Stimulated activated CD4-positive, alpha-beta T cell treated with anti-CD3 and anti-CD28 coated beads, Interleukin-2, amount 100 ng/mL, for 4 hours (primary cell): Measurements from ENCODE around the gene TMEM272.

Source experiments
- DNase-seq: peaks from one replicate; pipeline ENCODE4 v3.0.0-alpha.2; 2020; ENCODE audit warnings: low read depth

Gene TMEM272

DNA sequence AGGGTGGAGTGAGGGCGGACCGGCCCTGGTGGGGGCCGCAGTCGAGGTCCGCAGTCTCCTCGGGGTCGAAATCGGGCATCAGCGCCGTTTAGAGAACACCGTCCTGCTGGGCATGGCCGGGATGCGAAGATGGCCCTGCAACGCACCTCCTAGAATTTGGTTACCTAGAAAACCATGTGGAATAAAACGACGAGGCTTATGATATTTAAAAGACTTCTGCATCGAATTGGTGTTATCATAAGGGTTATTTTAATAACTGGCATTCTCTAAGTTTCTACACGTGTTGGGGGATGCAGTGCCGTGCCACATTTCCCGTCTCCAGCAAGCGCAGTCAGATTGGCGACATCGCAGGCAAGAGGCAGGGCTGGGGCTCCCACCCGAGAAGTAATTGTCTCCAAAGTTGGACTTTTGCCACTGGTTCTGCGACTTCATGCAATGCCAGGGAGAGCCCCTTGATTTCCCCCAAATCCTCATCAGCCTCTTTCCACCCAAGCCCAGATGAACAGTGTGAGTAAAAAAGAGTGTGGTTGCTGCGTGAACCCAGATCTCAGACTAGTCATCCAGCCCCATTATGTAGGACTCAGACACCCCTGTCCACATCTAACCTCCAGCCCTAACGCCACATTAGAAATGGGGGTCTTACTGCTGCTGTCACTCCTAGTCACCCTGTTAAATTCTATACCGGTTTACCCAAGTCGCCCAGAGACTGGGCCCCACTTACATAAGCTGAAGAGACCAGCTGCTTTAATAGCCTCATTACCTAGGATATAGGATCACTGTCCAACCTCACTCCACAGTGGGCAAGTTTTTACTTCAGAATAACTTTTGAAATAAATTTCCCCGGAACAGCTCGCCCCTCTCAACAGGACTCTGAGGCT lies 40.4 kb downstream of the TMEM272 start:
- DNase-seq = peak; percentile 24

DNA sequence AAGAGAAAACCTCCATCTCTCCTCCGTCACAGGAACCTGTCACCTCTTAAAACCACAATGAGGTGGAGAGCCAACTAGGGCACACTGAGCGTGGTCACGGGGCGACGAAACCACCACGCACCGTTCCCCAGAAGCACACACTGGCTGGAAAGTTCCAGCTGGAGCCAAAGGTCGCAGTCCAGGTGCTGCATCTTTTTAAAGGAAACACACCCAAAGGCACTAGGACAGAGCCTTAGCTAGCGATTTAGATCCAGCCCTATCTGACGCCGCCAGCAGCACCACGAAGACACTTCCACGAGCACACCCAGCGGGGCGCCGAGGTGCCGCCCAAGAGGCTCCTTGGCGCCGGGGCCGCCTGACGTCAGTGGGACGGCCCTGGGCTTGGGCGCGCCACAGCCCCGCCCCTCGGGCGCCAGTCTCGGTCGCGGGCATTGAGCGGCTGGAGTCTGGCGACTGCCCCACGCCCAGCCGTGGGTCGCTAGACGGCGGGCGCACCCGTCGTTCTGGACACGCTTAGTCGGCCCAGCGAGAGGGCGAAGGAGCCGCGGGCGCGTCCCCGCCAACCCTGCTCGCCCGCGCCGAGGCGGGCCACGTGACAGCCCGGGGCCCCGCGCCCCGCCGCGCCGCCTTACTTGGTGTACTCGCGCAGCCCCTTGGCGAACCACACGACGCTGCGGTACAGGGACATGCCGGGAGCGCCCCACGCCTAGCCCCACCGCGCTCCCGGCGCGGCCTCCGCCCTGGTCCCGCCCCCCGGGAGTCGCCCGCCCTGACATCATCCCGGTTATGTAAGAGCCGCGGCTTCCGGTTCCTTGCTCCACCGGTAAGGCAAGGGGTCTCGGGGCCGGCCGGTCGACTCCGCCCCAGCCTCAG lies 41.3 kb downstream of the TMEM272 start, which contains the start of gene DHRS12:
Gene DHRS12, minus strand, starts transcription at position 742 of the 873 bp plus-strand sequence. CDS start 4,504 bp downstream, outside the sequence.
- DNase-seq = peak; percentile 78

DNA sequence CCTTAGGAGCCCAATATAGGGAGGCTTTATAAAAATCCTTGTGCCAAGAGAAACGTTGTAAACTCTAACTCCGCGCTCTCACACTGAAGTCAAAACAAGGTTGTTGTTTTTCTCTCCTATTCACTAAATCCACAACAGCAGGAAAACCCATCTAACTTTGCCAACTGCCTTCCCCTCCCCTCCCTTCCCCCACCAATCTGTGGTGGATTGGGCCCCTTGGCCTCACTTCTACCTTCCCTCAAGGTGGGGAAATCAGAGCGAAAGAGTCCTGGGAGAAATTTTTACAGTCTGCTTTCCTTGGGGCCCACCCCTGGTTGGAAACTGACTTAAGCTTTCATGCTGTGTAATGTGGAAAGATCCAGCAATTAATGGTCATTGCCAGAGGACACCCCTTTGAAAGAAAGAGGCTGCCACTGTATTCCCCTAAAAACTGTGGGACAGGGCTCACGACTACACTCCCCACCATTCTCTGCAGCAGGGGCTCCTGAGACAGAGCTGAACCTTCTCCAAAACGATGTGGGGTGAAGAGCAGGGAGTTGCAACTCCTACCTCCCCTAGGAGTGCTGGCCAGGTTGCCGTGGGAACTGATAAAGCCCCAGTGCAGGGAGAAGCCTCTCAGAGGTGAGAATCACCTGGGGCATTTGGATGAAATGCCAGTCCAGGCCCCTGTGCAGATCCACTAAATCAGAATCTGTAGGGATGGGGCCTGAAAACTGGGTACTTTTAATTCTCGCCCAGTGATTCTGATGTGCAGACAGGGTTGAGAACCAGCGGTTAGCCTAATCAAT lies 42.2 kb downstream of the TMEM272 start:
- DNase-seq = no peak

DNA sequence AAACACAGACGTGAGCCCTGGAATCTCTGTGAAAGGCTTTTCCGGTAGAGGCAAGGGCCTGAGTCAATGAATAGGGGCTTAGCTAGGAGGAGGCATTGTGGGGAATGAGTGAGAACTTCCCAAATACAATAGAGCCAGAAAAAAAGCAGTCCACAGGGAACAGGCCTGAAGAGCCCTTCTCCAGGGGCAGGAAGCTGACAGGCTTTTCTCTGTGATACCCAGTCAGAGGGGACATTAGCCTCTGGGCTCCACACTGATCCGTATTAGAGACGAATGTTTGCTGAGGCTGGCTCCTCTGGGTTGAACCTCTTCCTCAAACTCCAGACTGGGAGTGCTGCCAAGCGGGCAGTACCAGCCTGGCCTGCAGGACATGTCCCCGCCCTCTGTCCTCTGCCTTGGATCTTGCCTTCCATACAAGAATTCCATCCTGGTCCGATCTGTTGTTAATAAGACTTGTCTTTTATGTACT lies 43.3 kb downstream of the TMEM272 start:
- no peak for DNase-seq

DNA sequence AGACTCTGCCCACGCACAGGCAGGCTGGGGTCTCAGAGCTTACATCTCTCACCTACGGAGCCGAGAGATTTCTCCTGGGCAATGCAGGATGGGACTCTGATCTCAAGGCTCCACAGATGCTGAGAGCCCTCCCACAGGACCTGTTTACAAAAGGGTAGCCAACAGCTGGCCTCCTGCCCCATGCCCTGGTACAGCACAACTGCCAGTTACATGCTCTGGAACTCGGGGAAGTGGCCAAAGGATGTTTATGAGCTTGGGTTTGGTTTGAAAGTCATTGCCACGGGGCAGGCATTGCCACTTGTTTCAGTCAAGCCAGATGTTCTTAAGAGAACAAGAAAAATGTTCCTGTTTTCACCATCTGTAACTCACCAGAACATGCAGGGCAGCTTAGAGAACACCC lies 44.5 kb downstream of the TMEM272 start:
- no peak for DNase-seq

DNA sequence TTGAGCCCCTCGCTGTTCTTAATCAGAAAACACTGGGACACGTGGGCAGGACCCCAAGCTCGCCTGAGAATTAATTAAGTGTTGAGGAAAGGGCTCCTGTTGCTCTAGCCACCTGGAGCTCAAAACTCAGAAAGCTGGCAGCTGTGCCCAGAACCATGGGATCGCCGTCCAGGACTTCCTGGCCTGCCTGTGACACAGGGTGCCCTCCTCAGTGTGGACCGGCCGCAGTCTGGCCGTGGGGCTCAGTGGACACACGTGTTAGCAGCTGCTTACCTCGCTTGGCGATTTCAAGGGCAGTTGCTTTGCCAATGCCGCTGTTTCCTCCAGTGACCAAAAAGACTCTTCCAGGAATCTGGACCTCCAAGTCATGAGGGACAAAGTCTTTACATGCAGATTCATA lies 45.7 kb downstream of the TMEM272 start:
- no peak for DNase-seq

DNA sequence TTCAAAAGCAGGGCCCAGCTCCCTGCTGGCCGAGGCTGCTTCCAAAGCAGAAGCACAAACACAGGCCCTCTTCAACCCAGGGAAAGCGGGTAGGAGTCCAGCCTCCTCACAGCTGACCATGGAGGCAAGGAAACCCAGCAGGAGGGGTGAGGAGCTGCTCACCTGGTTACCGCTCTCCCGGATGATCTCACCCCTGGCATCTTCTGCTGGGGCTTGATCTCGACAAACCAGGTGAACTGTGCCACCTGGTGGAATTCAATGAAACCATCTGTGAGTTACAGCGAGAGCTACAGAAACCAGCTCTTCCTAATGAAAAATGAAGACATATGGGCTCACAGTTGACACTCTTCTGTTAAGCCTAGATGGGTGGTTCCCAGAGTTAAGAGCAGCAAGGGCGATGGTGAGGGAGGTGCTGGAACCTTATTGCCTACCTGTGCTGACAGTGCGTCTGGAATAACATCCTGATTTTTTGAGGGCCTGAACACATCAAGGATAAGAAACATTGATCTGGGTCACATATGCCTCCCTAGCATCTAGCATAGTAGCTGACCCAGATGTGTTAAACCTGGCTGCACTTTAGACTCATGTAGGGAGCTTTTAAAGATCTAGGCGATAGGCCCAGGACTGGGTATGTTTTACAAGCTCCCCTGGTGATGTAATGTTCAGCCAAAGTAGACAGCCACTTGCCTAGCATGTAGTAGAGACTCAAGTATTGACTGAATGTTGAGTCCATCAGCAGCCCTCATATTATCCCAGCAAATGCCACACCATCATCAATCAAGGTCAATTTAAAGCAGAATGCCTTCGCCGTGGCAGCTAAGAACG lies 47.1 kb downstream of the TMEM272 start:
- peak; percentile 61 for DNase-seq

GRCh38 chr13:51796546-51796945 lies 48.4 kb downstream of the TMEM272 start:
- DNase-seq = no peak

GRCh38 chr13:51795419-51795818 lies 49.6 kb downstream of the TMEM272 start:
- no peak for DNase-seq

GRCh38 chr13:51794964-51795363 lies 50.0 kb downstream of the TMEM272 start:
- DNase-seq = no peak

DNA sequence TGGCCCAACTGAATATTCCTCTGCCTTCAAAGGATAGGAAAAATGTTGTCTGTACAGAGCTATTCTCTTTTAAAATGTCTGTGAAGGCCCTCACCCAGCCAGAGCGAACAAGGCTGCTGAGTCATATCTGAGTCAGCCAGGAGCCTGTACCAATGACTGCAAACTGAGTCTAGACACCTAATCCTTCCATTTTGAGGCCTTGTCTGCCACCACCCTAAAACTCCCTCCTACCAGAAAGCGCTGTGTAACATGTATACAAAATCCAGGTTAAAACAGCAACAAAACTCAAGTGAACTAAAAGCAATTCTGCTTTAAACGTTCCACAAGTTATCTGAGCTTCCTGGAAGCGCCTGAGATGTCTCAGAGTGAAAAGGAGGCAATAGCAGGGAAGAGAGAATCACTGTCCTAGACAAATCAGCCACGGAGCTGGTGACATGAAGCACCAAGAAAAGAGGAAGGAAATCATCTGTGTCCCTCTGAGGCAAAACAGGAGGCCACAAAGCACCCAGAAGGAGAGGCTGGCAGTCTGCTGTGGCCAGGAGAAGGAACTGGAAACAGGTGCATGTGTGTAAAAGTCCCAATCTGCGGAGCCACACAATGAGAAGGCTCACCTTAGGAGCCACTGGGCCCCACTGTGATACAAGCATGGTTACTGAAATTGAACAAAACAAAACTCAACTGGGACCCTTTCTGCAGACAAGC lies 51.3 kb downstream of the TMEM272 start:
- DNase-seq = peak; percentile 65

GRCh38 chr13:51786425-51787265 lies 58.3 kb downstream of the TMEM272 start:
- no peak for DNase-seq

DNA sequence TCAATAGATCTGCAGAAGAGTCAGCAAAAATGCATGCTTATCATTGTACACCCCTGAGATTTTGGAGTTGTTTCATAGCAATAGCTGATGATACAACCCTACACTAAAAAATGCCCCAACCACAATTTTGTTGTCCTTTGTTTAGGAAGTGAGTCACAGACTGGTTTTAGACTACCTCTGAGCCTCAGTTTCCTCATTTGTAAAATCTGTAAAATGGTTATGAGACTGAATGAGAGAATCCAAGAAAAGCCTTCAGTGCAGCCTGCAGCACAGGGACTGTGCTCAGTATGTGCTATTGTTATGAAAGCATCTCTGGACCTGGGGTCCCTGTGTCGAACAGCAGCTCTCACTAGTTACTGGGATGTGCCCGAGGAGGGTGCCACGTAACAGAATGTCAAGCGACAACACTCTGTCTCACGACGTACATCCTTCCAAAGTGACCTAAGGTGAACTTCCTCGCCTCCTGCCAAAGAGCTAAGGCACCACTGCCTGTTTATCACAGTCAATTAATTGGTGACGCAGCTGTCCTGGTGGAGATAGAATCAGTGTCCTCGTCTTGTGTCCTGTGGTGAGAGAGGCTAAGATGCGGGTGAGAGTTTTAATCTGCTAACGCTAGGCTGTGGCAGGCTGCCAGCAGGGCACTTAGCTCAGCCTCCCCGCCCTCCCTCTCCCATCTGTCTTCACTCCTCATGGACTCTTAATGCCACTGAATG lies 59.1 kb downstream of the TMEM272 start:
- no peak for DNase-seq

- DNase-seq = no peak
Measured at GRCh38 chr13:51784097-51784496, 60.9 kb downstream of the TMEM272 start.

- DNase-seq = no peak
Measured at GRCh38 chr13:51783428-51784094, 61.4 kb downstream of the TMEM272 start.

DNA sequence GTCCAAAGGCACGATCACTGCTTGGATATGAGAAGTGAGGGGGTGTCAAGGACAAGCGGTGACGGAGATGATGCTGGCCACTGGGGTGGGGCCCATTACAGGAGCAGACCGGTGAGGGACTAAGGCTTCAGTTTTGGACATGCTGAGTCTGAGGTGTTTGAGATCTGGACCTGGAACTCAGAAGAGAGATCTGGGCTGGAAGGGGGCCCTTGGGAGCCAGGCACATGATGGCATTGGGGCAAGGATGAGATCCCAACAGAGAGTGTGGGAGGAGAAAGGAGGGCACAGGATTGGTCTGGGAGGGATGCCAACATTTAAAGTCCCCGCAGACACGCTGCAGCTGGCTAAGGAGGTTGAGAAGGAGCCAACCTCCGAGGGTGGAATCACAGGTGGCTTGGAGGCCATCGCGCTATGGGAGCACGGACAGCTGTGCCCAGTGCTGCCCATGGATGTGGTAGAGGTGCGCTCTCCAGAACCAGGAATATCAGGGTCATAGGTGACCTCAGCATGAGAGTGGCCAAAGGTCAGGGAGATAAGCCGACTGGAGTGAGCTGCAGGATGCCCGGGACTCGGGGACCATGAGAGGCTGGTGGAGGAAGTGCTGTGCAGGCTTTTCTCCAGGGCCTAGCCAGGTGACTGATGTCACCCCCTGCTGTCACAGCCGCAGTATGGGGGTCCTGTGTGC lies 62.8 kb downstream of the TMEM272 start:
- no peak for DNase-seq

DNA sequence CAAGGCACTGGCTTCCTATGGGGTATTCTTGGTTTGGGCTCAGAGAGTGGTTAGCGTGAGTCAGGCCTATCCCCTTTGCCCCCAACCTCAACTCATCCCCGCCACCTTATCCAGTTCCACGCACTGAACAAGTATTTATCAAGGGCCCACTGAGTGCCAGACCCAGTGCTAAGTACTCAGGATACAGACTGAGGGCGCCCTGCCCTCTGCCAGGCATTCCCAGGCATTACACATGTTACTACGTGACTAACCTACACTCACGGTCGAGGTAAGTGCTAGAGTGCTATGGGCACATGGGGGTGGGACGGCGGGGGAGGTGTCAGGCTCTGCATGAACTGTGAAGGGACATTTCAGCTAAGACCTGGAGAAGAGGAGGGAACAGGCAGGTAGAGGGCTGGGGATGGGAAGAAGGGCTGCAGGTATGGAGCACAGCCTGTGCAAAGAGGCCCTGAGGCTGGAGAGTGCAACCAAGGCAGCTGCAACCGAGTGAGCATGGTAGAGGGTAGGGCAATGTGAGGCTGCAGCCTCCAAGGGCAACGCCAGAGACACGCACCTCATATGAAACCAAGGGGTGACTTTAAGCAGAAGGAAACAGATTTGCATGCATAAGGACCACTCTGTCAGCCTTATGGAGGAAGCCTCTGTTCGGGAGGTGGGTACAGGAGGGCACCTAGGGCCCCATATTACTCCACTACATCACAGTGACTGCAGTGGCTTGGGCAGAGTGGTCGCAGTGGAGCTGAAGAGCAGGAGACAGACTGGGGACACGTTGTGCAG lies 63.5 kb downstream of the TMEM272 start:
- DNase-seq = no peak
